A549 treated with DMSO at 1 μM for 4 hours (cell line): ENCODE results near the gene ZNF44. TPM values are rescaled to one million over a fixed set of nuclear protein-coding genes. Genes with fewer than 3 reads are reported as not detected.

Experiments
- total RNA-seq: library from RNA; stranded (reverse); fragments of 200-300 nt; extraction: Qiagen RNA extraction; gene quantifications from 5 replicates; pipeline ENCODE4 v1.2.3, GENCODE V29; 2022; ENCODE audit warnings: low read depth

ZNF44 gene
- total RNA-seq: 0.57 to 0.80 TPM (median 0.72 TPM) in 5 replicates

GRCh38 chr19:12294249-12295158 lies at the start of gene ZNF44:
ZNF44 (minus strand) TSS chr19:12294883; CDS start chr19:12294694, 189 bp downstream.

DNA sequence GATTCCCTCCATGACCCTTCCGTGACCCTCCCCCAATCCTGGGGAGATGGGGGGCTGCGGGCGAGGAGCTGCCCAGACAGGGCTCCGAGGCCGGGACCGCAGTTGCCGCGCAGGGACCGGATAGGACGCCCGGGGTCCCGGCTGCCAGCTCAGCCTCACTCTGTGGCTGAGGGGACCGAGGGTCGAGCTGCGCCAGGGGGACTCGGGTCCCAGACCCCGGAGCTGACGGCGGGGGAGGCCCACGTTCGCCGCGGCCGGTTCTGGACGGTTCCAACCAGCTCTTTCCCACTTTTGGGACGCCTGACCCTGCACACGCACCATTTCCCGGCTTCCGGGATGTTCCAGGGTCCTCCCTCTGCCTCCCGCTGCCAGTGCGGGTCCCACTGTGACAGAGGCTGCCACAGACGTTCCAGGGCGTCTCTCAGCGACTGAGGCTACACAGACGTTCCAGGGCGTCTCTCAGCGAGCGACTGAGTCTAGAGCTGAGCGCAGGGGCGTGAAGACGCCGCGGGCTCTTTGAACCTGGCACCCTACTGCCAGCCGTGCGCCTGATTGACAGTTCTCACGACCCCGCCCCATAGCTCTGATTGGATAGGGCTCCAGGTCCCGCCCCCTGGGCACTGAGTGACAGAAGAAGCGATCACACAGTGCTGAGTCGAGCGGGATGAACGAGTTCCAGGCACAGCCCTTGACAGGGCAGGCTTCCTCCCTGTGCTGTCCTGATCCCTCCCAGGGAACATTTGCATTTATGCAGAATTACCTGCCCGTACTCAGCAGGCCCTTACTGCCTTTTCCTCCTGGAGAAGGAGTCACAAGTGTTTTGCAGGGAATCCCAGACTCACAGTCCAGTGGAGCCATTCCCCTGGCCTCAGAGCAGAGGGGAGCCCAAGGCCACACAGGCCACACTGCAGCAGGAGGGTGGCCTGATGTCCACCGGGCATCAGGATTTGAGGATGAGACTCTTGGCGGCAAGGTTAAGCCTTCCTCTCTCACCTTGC lies 38.8 kb upstream of the ZNF44 start, which contains the start of gene ZNF563:
Gene ZNF563 (minus strand): TSS at position 472 of the 998 bp plus-strand sequence. CDS start 151 bp downstream, at position 321.

Other genes starting within 250 kb of the ZNF44 start
- not detected in 5 replicates for gene ZNF878, start 241.9 kb downstream of the ZNF44 start, total RNA-seq
- gene ZNF844, start 230.2 kb downstream of the ZNF44 start, total RNA-seq: not detected in 5 replicates
- gene ZNF20, start 154.5 kb downstream of the ZNF44 start, total RNA-seq: 0.11 to 0.35 TPM in 2 of 5 replicates, not detected in the others
- not detected in 5 replicates for gene ZNF625, start 138.1 kb downstream of the ZNF44 start, total RNA-seq
- 1.3 to 3.8 TPM (median 1.7 TPM) in 5 replicates for gene ZNF136, start 131.8 kb downstream of the ZNF44 start, total RNA-seq
- not detected in 5 replicates for gene ZNF563, start 38.8 kb upstream of the ZNF44 start, total RNA-seq
- gene ZNF442, start 70.8 kb upstream of the ZNF44 start, total RNA-seq: not detected in 5 replicates
- gene ZNF799, start 106.4 kb upstream of the ZNF44 start, total RNA-seq: 1.4 to 1.7 TPM (median 1.5 TPM) in 5 replicates
- 0.89 to 1.4 TPM (median 1.00 TPM) in 5 replicates for gene ZNF443, start 146.1 kb upstream of the ZNF44 start, total RNA-seq
- 0.02 to 0.05 TPM in 2 of 5 replicates, not detected in the others for gene ZNF709, start 189.9 kb upstream of the ZNF44 start, total RNA-seq